ENCODE data around the gene CACNB1.

CACNB1 gene
- total RNA-seq: 13.1 to 16.3 reads per million in 2 donors

- DNase-seq: peak; percentile 50 to 80 (median 58)
Observed at GRCh38 chr17:39197380-39198185, at the start of gene CACNB1. TSS of gene CACNB1 (minus strand) at chr17:39197669. CDS start at chr17:39197495, 174 bp downstream.

DNA sequence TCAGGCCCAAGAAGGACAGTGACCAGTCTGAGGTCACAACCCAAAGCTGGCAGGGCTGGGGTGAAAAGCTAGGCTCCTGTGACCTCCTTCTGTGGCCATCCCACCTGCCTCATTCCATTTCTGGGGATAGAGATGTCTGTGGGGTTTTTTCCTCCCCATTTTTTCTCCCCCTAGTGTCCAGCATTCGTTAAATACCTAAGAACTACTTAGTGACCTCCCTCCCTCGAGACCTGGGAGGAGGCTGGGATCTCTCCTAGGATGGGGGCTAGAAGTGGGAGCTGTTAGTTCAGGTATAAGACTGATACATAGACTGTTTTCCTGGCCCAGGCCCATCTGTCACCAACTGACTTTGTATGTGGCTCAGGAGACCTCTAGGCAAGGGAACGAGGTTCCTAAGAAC is 48.8 kb upstream of the CACNB1 start:
- DNase-seq: no peak

DNA sequence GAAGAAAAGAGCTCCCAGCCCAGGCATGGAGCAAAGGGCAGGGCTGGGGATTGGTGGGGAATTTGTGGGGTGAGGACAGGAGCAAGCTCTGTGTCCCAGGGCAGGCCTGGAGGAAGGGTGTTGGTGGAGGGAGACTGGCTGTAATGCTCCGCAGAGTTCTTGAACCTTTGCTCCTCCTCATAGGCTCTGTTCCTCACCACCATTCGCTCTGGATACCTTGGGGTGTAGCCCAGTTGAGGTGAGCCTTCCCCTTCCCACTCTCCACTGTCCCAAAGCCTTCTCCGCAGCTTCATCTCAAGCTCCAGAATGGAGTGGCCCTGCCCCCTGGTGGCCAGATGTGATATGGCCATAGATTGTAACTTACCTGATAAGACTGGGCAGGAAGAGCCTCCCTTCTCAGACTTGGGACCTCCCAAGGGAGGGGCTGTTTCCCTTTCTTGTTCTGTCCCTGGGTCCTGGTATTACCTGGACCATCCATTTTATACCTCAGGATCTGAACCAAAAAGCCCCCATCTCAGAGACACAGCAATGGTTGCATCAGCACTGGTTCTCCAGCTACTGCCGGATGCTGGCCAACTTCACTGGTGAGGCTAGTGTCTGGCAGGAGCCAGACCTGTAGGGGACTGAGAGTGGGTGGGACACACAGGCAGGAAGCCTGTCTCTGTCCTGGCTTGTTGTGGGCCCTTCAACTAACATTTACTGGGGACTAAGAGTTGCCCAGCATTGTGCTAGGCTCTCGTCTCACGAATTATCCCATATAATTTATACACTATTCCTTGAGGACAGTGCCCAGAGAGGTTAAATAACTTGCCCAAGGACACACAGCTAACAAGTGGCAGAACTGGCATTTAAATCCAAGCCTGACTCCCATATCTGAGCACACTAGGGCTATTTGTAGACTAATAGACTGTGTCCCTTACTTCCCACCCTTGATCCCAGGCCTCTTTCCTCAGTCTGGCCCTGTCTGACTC is 47.4 kb upstream of the CACNB1 start:
- DNase-seq: peak; percentile 64 to 80 (median 75)

GRCh38 chr17:39244016-39244599 is 46.6 kb upstream of the CACNB1 start:
- peak in 1 of 5 experiments; percentile 40 for DNase-seq

DNA sequence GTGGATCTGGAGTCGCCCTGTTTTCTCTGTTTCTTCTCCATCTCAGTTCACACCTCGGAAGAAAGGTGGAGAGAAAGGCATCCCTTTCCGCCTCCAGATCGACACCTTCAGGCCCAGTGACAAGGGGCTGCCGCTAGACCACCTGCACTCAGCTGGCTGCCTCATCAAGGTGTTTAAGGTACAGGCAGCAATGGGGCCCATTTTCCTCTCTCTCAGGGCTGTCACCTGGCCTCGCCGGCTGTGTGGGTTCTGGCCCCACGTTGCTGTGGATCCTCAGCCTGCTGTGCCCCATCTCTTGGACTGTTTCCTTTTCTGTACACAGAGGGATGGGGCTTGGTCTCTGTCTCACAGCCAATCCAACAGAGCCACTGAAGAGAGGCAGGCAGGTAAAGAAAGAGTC is 45.7 kb upstream of the CACNB1 start:
- DNase-seq: no peak

- no peak for DNase-seq
Observed at GRCh38 chr17:39240631-39241030, 43.2 kb upstream of the CACNB1 start.

GRCh38 chr17:39239640-39240314 is 42.3 kb upstream of the CACNB1 start:
- DNase-seq: peak; percentile 44 to 80 (median 59)

DNA sequence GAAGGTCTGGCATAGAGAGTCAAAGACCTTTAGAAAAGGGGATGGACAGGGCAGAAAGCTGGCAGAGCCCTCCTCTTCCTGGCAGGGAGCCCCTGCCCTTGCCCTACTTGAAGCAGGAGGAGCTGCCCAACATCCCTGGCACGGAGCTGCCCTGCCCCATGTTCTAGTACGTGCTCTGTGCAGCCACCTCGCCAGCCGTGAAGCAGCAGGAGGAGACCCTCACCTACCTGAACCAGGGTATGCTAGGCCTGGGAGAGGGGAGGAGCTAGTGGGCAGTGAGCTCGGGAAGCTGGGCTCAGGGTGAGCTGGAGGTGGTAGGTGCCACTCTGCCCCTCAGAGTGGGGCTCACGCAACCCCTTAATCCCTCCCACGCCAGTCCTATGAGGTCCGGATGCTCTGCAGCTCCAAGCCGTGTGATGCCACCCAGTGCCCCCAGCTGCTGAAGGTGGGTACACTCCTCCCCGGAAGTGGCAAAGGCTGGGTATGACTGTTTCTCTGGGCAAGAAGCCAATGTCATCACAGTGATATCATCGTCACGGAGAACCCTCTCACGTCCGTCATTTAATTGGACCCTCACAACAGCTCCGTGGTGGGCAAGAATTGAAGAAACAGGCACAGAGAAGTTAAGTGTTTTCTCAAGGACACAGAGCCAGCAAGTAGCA is 41.0 kb upstream of the CACNB1 start:
- DNase-seq: peak; percentile 56 to 97 (median 80)

DNA sequence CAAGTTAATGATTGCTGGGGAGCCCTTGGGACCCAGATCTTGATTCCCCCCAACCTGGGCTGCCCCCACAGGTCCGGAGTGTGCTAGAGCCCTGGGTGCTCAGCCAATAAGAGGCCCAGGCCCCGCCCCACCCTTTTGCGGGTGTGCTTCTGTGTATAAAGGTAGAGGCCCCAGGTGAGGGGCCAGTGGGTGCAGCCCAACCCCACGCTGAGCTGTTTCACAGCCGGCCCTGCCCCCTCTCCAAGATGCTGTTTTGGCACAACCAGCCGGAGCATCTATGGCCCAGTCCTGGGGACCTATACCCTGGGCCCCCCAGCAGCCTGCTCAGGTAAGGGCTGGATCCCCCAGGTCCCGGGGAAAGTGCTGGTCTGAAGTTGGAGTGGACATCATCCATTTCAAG is 40.1 kb upstream of the CACNB1 start:
- DNase-seq: no peak

GRCh38 chr17:39236981-39237441 is 39.5 kb upstream of the CACNB1 start:
- DNase-seq: no peak

DNA sequence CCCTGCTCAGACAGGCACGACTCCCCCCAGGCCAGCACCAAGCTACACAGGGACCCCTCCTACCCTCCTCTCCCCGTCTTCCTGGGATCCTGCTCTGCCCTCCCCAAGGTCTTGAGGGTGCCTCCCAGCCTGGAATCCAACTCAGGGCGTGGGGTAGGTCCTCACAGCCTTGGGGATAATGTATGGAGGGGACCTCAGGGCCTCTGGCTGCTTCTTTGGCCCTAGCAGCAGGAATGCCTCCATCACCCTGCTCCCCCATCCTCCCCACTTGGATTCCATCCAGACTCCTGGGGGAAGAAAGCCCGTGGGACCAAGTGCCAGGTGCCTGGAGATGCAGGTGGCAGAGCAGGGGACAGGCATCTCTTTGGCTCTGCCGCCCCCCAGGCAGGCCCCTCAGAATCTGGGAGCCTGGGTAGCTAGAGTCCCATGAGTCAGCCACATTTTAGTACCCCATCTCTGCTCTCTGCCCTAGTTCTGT is 39.0 kb upstream of the CACNB1 start:
- DNase-seq: no peak

GRCh38 chr17:39235555-39236449 is 38.3 kb upstream of the CACNB1 start:
- peak in 2 of 5 experiments; percentile 41 to 85 for DNase-seq

DNA sequence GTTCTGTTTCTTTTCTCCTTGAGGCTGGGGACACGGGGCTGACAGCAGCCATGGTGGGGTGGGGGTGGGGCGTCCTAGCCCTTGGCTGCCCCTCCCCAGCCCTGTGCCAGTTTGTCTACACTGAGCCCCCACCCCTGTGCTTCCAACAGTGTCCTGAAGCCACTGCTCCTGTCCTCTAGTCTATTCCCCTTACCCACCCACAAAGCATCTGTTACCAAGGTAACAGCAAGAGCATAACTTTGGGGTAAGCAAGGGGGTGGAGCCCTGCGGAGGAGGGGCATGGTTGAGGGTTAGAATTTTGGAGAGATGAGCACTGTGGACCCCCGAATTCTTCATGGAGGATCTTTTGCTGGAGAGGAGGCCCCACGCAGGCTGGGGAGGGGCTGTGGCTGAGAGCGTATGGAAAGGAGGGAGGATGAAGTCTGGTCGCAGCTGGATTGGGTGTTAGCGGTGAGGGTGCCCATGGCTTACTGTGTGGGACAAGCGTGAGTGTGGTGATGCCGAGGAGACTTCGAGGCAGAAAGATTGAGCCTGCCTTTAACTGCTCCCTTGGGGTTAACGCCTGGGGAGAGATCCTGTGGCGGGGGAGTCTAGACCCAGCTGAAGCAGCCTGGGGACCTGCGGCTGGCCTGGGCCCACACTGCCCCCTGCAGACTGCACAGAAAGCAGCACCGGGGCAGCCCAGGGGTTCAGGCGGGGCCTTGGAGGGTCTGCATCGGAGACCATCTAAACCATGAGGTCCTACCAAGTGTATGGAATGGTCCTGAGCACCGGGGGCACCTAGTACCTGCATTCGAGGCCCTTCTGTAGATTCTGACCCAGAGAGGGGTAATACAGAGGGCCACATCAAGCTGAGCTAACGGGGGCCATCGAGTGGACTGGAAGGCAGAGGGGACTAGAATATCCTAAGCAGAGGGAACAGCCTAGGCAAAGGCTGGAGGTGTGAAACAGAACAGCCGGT is 34.4 kb upstream of the CACNB1 start:
- peak in 4 of 5 experiments; percentile 31 to 63 (median 50) for DNase-seq

GRCh38 chr17:39231091-39231561 is 33.7 kb upstream of the CACNB1 start:
- DNase-seq: no peak

- DNase-seq: no peak
Observed at GRCh38 chr17:39230361-39230760, 32.9 kb upstream of the CACNB1 start.

DNA sequence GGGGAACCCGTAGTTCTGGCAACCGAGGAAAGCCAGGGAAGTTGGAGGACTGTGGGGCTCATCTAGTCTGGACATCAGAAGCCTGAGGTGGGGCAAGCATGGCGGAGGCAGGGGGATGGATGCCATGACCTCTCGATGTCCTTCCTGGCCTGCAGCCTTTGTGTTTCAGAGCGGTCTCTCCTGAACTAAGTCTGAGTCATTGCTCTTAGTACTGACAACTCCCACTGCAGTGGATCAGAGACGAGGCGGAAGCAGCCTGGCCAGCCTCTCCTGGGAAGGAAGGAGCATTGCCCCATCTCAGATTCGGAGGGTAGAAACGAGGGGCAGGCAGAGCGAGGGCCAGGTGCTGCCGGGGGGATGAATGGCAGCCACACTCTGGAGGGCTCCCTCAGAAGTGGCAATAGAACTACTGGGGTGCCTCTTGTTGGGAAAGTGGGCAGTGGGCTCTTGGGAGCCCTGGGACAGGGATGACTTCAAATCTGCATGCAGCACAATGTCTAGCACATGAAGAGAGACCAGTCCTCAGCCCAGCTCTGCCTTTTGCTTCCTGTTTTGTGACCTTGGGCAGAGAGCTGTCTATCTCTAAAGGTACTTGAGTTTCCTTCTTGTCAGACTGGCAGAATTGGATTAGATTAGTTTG is 31.9 kb upstream of the CACNB1 start:
- no peak for DNase-seq

GRCh38 chr17:39227364-39227919 is 30.0 kb upstream of the CACNB1 start:
- no peak for DNase-seq

Measured in T-helper 2 cell (primary cell).